Right kidney (tissue), 9 donors: ENCODE data around the gene SLC38A2.
A peak's percentile ranks its signal among the peaks of the same experiment; 100 is the strongest.
"Not testable (repeated sequence)": the region's sequence is repeated elsewhere in the genome, so short reads cannot be mapped to it uniquely, and the experiment has no call there.

Experiments
- DNase-seq: peaks from one replicate; pipeline ENCODE4 v3.0.0-alpha.2; 2016
- long read RNA-seq, 8 donors: transcript quantifications; one replicate each; lab custom pipeline, GENCODE V29; 2026

SLC38A2 gene
- long read RNA-seq, donor 1, full-length matches to known transcripts = 16 of 24 reads
- long read RNA-seq, donor 1, partial matches to known transcripts = 8 of 24 reads
- long read RNA-seq, donor 1, other reads (novel, unspliced or antisense) = 0 of 24 reads
- long read RNA-seq, donor 2, full-length matches to known transcripts = 17 of 17 reads
- long read RNA-seq, donor 2, partial matches to known transcripts = 0 of 17 reads
- long read RNA-seq, donor 2, other reads (novel, unspliced or antisense) = 0 of 17 reads
- long read RNA-seq, donor 3, full-length matches to known transcripts = 8 of 8 reads
- long read RNA-seq, donor 3, partial matches to known transcripts = 0 of 8 reads
- long read RNA-seq, donor 3, other reads (novel, unspliced or antisense) = 0 of 8 reads
- long read RNA-seq, donor 4, full-length matches to known transcripts = 23 of 30 reads
- long read RNA-seq, donor 4, partial matches to known transcripts = 7 of 30 reads
- long read RNA-seq, donor 4, other reads (novel, unspliced or antisense) = 0 of 30 reads
- long read RNA-seq, donor 5, full-length matches to known transcripts = 12 of 12 reads
- long read RNA-seq, donor 5, partial matches to known transcripts = 0 of 12 reads
- long read RNA-seq, donor 5, other reads (novel, unspliced or antisense) = 0 of 12 reads
- long read RNA-seq, donor 6, full-length matches to known transcripts = 16 of 16 reads
- long read RNA-seq, donor 6, partial matches to known transcripts = 0 of 16 reads
- long read RNA-seq, donor 6, other reads (novel, unspliced or antisense) = 0 of 16 reads
- long read RNA-seq, donor 7, full-length matches to known transcripts = 38 of 38 reads
- long read RNA-seq, donor 7, partial matches to known transcripts = 0 of 38 reads
- long read RNA-seq, donor 7, other reads (novel, unspliced or antisense) = 0 of 38 reads
- long read RNA-seq, donor 8, full-length matches to known transcripts = 23 of 23 reads
- long read RNA-seq, donor 8, partial matches to known transcripts = 0 of 23 reads
- long read RNA-seq, donor 8, other reads (novel, unspliced or antisense) = 0 of 23 reads

DNA sequence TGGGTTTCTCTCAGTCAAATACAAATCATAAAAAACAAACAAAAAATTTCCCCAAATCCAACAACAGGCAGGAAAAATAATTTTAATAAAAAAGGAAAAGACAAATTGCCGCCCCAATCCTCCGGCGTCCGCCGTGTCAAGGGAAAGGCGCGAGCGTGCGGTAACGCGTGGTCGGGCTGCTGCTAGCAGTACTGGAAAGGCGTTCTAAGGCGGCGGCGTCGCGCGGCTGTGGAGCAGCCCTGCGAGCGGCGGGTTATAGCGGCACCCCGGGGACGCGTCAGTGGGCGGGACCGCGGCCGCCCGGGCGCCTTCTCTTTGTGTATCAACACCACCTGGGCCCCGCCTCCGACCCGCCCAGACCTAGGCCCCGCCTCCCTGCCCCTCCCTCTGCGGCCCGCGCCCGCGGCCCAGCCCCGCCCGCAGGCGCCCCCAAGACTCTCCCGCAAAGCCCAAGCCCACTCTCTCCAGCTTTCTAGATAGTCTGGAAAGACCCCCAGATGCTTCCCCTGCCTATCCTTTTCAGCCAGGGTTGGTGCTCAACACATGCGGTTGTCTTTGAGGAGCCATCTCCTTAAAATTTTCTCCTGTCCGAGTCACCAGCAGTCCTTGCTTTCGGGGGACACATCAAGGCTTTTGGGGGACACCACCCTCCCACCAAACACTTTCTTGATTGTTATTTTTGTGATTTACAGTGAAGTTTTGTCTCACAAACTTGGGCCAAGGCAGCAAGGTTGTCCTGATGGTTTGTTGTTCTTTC is at the start of gene SLC38A2:
TSS of gene SLC38A2 (minus strand) at position 230 of the 757 bp plus-strand sequence. CDS start 1,480 bp downstream, outside the sequence.
- DNase-seq = peak; percentile 91

DNA sequence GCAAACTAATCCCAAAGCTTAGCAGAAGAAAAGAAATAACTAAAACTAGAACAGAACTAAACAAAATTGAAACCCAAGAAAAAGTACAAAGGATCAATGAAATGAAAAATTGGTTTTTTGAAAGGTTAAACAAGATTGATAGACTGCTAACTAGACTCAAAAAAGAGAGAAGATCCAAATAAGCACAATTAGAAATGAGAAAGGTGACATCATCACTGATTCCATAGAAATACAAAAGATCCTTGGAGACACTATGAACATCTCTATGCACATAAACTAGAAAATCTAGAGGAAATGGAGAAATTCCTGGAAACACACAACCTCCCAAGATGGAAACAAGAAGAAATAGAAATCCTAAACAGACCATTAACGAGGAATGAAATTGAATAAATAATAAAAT is 47.1 kb upstream of the SLC38A2 start:
- no peak for DNase-seq

DNA sequence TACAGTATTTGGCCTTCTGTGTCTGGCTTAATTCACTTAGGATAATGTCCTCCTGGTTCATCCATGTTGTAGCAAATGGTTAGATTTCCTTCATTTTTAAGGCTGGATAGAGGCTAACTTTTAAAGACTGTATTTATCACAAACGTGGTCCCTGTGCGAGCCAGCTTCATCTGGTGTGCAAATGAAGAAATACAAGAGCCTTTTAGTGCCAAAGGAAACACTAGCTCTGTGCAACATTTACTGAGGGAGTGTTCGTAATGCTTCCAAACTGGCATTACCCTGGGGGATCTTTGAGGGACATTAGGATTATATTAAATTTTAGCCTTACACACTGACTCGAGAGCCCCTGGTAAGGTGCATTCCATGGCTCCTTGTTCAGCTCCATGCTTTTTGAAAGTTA is 43.0 kb upstream of the SLC38A2 start:
- DNase-seq = no peak

DNA sequence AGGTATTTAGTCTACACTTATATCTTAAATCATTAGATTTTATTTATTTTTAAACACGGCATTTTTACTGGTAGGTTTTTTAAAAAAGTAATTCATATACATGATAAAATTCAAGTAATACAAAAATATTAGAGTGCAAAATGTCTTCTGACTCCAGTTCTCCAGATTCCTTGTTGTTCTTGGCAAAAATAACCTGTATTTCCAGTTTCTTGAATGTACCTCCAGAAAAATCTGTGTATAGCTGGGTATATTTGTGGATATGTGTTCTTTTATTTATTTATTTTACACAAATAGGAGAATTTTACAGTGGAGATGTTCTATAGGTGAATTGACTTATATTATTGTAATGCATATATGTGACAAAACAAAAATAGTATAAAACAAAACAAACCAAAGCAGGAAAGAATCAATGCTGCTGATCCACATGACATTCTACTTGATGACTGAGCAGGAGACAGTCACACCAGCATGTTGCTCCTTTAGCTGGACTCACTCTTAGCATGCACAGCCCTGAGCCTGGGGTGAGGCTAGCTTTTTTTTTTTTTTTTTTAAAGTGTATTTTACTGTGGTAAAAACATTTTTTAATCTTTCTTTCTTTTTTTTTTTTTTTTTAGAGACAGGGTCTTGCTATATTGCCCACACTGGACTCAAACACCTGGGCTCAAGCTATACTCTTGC is 42.2 kb upstream of the SLC38A2 start:
- no peak for DNase-seq

DNA sequence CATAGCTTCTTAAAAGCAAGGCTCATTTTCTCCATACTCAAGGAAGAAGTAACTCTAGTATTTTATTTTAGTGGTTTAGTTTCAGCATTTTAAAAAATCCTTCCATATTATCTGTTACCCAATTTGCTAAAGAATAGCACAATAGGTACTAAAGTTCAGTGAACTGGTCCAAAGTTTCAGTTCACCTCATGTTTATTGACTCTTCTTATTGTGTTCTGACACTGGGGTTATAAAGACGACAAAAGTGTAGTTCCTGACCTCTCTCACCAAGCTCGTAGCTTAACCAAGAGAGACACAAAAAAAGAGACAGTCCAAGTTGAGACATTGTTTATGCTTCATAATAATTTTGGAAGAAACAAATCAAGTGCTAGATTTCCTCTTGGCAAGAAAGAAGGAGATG is 40.8 kb upstream of the SLC38A2 start:
- DNase-seq = no peak

DNA sequence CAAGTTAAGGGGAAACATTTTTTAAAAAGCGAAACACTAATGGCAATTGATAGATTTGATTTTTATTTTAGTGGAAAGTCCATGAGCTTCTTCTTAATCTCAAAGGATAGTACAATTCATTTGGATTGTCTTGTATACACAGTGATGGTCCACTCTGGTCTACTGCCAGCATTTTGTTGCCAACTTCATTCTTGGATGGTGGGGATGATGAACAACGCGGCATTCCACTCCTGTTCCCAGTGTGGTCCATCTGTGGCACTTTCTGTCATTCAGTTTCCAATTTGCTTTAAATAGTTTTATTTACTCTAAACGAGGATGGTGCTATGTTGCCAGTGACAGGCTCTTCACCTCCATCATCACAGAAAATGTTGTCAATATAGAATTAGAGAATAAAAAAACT is 40.3 kb upstream of the SLC38A2 start:
- DNase-seq = no peak

DNA sequence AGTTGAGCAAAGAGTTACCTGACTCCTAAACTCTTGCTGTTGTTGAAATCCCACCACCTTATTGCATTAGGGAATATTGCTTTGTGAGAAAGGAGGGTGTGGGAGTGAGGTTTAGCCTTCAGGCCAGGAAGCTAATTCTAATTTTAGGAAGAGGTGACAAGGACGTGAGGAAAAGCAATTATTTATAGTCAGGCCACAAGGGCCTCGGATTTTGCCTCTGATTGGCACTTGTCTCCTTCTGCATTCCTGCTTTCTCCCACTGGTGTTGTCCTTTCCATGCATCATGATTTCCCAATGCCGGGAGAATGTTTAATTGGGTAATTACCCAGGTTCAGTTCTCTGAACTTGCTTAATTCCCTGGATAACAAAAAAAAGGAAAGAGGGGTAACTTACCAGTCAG is 37.9 kb upstream of the SLC38A2 start:
- DNase-seq = no peak

DNA sequence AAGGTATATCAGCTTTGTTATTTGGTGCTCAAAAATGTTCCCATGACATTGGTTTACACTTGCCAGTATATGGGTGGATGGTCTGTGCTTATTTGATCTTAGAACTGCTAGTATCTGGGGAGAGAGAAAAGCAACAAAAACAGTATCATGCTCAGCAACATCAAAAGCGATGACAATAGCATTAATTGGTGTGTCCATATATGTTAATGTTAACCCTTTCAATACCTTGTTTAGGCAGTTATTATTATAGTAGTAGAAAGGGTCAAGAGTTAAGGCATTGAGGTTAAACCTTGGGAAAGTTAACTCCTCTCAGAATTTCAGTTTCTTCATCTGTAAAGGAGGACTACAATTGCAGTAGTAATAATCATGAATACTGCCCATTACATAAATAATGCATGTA is 37.4 kb upstream of the SLC38A2 start:
- no peak for DNase-seq

DNA sequence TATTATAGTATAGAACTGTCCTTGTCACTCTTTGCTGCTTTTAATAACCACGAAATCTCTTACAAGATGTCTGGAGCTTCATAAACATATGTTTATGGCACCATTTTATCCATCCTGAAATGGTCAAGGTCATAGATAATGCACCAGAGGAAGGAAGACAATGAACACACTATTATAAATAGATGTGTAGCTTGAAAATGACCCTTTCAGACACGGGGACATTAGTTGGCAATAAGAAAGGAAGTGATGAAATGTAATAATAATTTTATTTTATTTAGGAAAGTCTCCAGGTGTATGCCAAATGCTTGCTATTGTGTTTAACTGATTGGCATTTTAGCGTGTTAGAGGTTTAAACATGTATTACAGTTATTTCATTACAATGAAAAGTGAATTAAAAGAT is 36.8 kb upstream of the SLC38A2 start:
- no peak for DNase-seq

DNA sequence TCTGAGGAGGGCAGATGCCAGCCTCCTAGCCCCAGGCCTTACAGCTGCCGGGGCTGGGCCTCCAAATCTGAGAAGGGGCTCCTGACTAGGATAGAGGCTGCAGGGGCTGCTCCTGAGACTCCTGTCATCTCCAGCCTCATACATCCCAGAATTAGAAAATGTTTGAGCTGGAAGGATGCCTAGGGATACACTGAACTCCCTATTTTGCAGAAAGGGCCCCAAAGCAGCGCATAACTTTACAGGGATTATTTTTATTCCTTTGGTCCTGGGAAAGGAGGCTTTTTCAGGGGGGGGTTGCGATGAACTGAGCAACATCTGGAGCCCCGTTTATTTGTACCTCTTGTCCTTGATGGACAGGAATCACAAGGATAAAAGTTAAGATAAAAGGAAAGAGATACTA is 35.9 kb upstream of the SLC38A2 start:
- no peak for DNase-seq

DNA sequence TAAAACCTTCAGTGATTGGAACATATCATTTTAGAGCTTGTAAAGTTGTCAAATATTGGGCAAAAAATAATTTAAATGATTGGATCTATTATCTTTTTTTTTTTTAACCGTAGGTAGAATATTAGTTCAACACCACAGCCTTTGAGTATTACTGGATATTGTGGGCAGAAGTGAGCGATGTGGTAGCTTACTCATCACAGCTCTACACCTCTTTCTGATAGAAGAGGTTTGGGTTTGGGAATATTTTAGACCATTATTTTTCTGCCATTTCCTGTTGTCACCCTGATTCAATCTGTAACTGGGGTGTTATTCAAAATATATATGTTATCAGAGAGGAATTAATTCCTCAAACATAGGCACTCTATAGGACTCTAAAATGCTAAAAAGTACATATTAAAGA is 34.8 kb upstream of the SLC38A2 start:
- no peak for DNase-seq

DNA sequence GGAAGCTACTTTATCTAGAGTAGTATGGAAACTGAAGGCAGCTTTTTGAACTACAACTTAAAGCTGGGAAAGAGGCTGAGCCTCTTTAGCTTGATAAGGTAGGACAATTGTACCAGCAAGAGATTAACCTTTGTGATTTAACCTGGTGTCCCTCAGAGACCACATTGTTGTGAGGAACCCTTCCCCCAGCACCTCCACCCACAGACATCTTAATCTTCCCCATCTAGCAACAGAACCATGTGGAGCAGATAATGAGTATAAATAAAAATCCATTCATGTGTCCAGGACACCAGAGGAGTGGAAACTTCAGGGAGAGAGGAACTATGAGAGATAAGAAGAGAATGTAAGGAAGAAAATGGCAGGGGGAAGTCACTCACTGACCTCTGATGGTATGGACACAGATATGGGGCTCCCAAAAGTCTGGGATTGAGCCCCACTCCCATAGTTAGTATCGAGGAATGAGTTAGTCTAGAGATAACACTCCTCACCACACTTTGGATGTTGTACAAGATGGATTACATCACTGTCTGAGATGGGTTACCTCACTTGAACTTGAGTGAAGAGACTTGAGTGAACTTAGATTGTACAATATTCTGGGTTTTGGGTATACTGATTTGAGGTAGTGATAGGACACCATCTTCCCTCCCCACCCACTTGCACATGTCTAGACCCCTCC is 33.9 kb upstream of the SLC38A2 start:
- DNase-seq = no peak

DNA sequence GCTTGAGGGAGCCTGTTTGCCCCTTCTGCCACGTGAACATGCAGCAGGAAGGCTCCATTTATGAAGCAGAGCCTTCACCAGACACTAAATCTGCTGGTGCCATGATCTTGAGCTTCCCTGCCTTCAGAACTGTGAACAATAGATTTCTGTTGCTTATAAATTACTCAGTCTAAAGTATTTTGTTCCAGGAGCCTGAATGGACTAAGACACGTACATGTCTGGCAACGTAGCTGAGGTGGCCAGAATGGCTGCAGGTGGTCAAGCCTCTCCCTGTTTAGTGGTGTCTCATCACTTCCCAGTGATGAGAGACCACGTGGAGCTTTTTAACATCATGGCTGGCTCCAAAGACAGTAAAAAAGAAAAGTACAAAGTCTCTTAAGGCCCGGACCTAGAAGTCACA is 32.2 kb upstream of the SLC38A2 start:
- no peak for DNase-seq

DNA sequence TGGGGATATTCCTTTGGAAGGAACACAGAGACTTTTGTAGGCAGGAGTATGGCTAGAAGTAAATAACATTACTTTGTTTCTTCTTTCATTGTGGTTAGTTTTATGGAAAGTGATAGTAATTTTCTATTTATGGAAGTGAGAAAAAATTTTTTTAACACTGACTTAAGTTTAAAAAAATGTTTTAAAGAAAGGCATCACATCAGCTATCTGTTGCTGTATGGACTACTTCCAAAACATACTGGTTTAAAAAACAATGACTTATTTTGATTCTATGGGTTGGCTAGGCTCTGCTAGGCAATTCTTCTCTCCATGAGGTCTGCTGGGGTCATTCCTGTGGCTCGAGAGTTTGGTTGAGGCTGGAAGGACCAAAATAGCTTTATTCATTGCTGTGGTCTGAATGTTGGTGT is 31.7 kb upstream of the SLC38A2 start:
- no peak for DNase-seq

DNA sequence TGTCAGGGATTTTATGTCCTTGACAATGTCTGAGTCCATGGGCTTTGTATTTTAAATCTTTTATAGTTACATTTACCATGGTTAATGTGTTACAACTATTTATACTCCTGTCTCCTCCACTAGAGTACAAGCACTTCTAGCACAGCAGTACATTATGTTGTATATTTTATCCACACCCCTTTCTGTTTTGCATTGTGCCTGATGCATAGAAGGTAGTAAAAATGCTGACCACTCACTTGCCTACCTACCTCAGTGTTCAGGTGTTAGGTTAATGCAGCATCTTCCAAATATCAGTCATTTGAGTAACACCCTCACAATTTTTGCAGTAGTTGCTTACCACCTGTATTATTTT is 31.1 kb upstream of the SLC38A2 start:
- DNase-seq = no peak

DNA sequence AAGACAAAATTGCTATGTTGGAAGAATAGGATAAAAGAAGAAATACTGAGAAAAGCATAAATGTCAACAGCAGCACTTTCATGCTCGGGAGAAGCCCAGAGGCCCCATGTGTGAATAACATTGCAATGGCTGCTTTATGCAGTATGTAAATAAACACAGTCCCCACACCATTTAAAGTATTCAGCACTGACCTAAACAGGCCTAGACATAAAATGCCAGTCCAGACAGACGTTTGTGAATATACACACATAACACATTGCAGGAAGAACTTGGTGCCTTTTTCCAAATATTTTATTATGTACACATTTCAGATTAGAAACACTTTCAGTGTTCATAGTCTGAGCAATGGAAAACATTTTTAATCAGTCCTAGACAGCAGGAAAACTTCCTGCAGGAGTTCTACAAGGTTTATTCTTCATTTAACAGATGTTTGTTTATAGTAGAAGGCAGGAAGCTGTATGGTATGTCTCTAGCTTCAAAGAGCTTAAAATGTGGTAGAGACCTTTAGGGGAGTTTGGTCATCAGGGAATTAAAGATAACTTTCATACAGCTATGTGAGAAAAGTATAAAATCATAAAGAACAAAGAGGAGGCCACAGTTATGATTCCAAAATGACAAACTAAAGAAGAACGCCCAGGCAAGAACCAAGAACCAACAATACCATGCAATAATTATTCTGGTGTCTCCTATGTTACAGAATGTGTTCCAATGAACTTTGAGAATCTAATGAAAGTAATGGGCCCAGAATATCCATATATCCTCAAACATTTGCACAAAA is 30.6 kb upstream of the SLC38A2 start:
- no peak for DNase-seq

DNA sequence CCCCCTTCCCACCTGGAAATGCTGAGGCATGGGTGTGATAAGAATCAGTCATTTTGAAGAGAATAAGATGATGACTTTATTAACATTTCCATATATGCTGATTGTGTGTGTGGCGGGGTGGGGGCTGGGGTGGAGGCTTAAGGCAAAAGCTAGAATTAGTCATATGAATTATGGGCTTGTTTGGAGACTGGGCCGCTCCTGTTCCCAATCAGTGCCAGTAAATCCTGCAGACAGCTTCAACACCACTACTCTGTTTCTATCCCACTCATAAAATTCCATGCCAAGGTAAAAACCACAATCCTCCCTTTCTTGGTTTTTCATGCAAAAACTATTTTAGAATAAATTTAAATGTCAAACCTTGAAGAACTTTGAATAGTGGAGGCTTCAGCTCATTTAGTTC is 29.9 kb upstream of the SLC38A2 start:
- DNase-seq = no peak

DNA sequence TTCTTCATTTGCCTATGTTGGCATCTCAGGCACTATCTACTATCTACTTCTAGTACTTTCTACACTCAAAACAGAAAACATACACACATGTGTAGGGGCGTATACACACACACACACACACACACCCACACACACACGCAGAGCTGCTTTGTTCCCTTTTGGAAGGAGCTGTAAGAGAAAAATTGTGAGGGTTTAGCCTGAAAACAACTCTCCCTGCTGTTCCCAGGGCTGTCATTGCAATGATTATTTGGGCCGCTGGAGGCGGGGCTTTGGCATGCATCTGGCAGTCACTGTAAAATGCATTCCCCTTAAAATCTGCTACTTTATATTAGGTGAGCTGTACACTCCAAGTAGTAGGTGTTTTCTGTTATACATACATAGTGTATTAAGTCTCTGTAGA is 29.1 kb upstream of the SLC38A2 start:
- DNase-seq = no peak

DNA sequence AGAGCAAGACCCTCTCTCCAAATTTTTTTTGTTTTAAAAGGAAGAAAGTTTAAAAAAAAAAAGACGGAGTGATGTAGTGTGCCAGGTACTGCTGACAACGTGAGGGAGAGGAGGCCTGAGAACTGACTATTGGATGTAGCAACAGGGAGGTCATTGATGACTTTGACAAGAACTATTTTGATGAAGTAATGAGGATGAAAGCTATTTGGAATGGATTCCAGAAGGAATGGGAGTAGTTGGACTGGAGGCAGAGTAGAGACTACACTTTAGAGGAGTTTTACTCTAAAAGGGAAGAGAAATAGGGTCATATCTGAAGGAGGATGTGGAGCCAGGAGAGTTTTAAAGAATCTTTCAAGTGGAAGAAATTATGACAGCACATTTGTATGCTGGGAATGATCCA is 27.8 kb upstream of the SLC38A2 start:
- DNase-seq = no peak

DNA sequence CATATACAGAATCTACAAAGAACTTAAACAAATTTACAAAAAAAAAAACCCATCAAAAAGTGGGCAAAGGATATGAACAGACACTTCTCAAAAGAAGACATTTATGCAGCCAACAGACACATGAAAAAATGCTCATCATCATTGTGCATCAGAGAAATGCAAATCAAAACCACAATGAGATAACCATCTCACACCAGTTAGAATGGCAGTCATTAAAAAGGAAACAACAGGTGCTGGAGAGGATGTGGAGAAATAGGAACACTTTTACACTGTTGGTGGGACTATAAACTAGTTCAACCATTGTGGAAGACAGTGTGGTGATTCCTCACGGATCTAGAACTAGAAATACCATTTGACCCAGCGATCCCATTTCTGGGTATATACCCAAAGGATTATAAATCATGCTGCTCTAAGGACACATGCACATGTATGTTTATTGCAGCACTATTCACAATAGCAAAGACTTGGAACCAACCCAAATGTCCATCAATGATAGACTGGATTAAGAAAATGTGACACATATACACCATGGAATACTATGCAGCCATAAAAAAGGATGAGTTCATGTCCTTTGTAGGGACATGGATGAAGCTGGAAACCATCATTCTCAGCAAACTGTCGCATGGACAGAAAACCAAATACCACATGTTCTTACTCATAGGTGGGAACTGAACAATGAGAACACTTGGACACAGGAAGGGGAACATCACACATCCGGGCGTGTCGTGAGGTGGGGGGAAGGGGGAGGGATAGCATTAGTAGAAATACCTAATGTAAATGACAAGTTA is 27.1 kb upstream of the SLC38A2 start:
- not testable (repeated sequence) for DNase-seq
